Stimulated activated CD4-positive, alpha-beta T cell treated with anti-CD3 and anti-CD28 coated beads, Interleukin-2, amount 100 ng/mL, for 24 hours (primary cell): Measurements from ENCODE around the gene CPSF4L.
"Not testable (repeated sequence)": the region's sequence is repeated elsewhere in the genome, so short reads cannot be mapped to it uniquely, and the experiment has no call there.

Experiments
- DNase-seq, 2 donors: peaks; one replicate each; pipeline ENCODE4 v3.0.0-alpha.2; 2020

The CPSF4L gene, protein sequence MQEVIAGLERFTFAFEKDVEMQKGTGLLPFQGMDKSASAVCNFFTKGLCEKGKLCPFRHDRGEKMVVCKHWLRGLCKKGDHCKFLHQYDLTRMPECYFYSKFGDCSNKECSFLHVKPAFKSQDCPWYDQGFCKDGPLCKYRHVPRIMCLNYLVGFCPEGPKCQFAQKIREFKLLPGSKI

DNA sequence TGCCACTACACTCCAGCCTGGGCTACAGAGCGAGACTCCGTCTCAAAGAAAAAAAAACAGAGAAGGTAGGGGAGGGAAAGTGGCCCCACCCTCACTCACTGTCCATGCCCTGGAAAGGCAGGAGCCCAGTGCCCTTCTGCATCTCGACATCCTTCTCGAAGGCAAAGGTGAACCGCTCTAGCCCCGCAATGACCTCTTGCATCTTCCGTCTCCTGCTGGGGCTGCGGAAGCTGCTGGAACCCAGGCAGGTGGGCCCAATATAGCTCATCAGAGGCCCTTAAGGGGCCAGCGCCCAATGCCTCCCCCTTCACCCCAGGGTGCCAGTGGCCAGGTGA is at the start of gene CPSF4L:
TSS of gene CPSF4L (minus strand) at position 264 of the 335 bp plus-strand sequence. CDS start at position 202, 62 bp downstream.
- no peak for DNase-seq

DNA sequence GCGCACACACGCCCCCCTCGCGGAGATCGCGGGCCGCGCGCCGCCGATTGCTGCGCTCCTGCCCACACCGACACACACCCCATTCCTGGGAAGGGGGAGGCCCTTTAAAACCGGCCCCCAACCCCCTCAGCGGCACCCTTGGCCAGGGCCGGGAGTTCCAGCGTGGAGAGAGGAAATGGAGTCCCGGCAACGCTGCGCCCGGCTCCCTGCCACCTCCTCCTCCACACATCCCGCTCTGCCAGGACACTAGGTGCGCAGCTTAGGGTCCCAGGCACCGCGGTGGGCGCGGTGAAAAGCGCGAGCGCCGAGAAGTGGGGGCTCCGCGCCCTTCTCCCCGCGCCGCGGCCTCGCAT is 49.7 kb upstream of the CPSF4L start:
- DNase-seq = no peak

DNA sequence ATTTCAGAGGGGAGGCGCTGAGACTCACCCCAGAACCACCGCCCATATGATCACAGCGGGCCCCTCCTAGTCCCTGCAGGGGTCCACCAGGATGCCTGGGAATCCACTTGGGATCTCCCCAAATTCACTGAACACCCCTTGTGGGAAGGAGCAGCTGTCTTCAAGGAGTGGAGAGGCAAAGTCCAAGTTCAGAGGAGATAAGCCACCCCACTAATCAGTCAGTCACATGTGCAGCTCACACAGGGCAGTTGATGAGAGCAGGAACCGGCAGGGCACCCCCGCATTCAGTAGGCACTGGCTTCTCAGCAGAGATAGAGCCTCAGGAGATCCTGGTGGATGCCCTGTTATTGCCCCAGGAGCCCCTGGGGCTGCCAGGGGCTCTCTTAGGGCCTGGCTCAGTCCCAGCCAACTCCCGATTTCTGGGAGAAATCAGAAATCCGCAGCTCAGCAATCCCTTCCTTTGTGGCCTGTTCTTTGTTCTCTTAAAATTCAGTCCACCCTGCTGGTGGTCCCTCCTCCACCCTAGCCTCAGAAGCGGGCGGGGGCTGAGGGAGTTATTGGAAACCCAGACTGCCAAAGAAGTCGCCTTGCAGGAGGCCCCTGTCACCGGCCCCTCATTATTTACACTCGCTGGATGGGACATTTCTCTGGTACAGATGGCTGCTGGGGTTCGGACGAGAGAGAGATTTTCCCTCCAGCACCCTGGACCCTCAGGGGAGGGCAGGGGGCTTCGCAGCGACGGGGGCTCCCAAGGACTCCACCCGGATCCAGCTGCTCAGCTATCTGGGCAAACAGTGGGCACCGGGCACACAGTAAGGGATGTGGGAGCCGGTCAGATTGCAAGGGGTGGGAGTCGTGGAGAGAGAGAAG is 48.3 kb upstream of the CPSF4L start:
- DNase-seq = no peak

DNA sequence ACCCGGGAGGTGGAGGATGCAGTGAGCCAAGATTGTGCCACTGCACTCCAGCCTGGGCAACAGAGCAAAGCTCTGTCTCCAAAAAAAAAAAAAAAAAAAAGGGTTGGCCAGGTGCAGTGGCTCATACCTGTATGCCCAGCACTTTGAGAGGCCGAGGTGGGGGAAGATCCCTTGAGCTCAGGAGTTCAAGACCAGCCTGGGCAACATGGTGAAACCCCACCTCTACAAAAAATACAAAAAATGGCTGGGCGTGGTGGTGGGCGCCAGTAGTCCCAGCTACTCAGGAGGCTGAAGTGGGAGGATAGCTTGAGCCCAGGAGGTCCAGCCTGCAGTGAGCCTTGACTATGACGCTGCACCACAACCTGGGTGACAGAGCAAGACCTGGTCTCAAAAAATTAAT is 47.3 kb upstream of the CPSF4L start:
- DNase-seq = not testable (repeated sequence)

DNA sequence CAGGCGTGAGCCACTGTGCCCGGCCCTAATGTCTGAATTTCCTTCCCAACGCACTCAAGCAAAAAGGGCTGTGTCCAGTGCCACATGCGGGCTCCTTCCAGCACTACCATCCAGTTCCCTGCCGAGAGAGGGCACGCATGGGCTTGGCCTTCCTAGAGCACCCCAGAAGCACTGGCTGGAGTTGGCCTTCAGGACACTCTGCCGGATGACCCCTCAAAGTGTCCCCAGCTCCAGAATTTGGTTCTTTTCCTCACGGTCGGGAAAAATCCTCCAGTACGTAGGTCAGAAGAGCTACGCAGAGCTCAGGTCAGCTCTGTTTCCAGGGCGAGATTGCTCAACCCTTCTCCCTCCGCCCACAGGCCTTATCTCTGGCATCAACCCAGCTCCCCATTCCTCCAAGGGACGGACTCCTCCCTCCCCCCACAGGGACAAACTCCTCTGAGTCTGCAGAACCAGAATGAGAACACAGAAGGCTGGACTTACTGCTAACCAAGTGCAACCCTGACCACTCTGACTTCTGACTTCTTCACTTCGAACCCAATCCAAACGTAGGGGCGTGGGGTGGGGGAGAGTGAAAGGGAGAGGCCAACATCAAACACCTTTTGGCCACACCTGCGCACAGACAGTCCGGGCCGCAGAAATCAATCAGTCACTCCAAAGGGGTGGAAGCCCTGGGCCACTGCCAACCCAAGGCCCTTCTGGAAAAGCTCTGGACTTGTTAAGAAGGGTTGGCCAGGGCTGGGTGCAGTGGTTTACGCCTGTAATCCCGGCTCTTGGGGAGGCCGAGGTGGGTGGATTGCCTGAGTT is 46.5 kb upstream of the CPSF4L start:
- DNase-seq = no peak

DNA sequence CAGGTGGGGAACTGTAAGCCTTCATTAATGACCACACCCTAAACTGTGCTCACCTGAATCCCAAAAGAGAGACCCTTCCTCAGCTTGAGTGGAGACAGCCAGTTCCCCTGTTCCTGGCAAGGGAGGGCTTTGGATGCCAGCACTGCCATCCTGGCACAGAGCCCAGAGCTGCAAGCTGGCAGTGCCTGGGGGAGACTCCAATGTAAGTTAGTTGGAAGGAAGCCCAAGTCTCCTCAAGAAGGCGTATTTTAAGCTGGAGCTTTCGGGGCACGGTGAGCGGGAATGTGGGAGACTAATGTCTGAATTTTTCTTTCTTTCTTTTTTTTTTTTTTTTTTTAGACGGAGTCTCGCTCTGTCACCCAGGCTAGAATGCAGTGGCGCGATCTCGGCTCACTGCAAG is 45.5 kb upstream of the CPSF4L start:
- no peak for DNase-seq

DNA sequence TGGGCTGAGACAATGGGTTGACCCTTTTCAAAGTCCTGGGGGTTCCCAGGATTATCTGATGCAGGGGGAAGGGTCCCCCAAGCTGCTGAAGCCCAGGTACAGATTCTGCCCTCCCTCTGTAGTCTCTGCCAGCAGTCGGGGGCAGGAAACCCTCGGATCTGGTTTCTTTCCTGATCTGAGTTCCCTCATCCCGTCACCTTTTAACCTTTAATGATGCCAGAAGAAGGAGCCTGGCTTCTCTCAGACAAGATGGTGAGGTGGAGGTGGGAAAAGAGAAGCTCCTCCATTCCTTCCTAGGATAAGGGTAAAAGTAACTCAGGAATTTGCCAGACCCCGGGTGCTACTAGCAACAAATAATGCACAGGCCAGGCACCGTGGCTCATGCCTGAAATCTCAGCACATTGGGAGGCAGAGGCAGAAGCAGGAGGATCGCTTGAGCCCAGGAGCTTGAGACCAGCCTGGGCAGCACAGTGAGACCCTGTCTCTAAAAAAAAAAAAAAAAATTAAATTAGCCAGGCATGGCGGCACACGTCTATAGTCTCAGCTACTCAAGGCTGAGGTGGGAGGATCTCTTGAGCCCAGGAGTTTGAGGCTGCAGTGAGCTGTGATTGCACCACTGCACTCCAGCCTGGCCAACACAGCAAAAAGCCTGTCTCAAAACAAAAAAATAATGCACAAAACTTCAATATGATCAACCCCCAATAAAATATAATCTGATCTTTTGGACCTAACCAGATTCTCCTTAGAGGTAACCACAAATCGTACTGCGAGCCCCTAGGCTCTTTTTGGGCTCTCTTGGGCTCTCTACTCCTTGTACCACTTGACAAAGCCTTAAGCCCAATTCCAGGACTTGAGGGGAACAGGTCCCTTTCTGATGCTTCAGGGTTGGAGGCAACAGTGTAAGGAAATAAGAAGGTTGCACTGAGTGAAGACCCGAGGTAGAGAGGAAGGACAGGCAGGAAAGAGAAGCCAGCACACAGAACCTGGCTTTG is 44.5 kb upstream of the CPSF4L start:
- no peak for DNase-seq

DNA sequence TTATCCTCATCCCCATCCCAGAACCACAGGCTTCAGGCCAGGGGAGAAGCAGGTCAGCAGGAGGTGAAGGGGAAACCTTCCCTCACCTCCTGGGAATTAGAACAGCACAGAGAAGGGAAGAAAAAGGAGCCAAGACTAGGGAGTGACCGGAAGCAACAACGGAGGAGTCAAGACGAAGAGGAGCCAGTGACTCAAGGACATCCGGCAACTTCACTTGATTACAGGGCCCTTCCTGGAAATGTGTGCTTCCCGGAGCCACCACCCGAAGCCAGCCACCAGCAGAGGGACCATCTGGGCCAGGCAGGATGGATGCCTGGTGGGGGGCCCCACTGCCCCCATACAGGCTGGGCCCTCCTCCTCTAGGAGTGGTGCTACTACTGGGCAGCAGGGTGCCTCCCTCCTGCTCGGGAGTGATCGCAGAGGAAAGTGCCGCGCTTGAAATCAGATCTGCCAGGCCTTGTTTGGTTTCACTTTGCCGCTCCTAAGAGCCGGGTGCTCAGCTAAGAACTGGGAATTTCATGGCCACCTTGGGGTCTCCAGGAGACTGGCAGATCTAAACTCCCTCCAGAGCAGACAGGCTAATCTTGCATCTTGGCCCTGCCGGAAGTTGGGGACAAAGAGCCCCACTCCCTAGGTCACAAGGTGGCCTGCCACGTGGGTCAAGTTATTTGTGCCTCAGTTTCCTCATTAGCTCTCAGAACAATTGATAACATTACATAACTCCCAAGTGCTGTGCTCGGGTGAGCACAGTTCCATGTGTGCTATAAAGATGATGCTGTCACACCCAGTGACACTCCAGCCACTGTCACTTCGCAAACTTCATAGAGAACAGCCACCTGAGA is 43.5 kb upstream of the CPSF4L start:
- no peak for DNase-seq

DNA sequence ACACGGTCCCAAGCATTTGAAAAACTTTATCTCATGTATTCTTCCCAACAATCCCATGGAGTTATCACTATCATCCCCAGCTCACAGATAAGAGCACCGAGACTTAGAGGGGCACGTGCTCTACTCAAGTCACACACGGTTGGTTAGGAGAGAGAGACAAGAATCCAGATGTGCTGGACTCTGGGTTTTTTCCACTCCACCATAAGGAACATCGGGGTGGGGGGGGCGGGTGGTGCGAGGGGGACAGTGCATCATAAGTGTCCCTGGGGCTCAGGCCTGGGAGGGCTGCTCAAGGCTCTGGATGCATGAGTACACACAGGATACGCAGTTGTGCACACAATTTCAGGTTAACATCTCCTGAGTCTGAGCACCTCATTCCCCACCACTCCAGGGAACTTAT is 42.8 kb upstream of the CPSF4L start:
- DNase-seq = no peak

DNA sequence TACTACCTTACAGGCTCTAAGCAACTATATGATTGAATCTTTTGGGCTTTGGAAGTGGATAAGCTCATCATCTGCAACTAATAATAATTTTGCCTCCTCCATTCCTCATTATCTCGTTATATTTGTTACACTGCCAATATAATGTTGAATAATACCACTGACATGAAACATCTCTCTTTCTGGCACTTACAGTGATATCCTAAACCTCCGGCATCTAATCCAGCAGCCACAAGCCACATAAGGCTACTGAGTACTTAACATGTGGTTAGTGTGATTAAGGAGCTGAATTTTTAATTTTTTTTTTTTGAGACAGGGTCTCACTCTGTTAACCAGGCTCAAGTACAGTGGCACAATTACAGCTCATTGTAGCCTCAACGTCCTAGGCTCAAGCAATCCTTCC is 40.5 kb upstream of the CPSF4L start:
- DNase-seq = no peak

DNA sequence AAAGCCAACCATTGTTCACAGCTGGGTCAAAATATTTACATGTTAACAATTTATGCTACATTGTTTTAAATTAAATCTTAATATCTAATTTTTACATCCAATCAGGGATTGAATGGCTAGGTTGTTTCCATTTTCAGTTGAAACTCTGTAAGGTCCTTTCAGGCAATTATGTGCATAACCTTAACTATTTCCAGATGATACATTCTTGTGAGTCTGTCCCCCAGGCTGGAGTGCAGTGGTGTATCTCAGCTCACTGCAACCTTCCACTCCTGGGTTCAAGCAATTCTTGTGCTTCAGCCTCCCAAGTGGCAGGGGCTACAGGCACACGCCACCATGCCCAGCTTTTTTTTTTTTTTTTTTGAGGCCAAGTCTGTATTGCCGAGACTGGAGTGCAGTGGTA is 39.7 kb upstream of the CPSF4L start:
- no peak for DNase-seq

DNA sequence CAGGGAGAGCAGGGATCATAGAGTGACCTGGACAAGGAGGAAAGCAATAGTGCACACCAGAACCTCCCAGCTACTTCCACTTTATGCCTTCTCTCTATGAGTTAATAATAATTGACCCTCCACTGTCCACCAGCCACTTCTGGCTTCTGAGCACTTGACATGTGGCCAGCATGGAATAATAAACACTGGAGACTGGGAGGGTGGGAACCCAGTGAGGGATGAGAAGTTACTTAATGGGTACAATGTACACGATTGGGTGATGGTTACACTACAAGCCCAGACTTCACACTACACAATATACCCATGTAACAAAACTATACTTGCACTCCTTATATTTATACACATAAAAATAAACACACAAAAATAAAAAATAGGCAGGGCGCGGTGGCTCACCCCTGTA is 38.7 kb upstream of the CPSF4L start:
- no peak for DNase-seq

DNA sequence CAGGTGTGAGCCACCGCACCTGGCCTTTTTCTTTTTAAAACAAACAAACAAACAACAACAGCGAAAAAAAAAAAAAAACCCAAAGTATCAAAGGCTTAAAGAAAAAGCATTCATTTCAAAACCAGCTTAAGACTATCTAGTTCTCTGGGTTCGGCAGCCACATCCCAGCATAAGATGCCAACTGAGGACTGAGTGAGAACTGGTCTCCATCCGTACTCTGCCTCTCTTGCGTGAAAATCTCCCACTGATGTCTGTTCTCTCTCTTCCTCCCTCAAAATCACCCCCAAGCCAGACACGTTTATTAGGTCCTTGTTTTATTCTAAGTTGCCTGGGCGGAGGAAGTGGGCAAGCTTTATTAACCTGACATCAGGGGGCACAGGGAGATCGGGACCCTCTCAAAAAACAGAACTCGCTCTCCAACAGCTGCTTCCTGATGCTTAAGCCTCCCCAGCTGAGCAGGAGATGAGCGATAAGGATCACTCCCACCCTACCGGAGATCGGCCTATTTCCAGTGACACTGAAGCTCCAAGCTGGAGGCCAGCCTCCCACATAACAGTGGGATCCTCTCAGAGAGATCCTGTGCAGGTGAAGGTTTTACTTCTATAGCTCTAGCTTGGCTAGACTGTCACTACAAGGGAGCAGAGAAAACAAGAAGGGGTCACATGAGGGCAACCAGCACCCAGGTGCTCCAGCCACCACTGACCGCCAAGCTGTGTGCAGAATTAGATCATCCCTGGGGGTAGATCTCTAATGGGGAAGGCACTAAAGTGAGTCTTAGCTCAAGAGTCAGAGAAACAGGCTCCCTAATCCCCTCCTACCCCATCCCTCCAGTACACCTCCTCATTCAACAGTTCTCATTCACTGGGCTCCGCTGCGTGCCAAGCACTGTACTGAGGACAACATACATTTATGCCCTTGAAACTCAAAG is 36.5 kb upstream of the CPSF4L start:
- DNase-seq = no peak

DNA sequence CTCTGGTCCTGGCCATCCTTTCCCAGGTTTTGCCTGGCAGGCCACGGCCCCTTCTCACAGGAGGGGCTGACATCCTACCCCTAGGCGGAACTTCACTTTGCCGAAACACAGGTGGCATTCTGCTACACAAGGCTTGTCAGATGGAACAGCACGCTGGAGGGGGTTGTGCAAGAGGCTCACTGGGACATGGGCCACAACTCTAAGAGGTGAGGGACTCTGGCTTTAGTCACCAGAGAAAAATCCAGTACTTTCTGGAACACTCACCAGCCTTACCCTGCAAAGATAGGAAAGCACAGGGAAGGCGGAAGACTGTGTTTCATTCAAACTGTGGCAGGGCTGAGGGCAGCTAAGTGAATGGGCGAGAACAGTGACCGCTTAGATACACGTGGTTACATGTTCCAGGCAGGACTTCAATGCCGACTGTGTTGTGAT is 31.8 kb upstream of the CPSF4L start:
- no peak for DNase-seq

DNA sequence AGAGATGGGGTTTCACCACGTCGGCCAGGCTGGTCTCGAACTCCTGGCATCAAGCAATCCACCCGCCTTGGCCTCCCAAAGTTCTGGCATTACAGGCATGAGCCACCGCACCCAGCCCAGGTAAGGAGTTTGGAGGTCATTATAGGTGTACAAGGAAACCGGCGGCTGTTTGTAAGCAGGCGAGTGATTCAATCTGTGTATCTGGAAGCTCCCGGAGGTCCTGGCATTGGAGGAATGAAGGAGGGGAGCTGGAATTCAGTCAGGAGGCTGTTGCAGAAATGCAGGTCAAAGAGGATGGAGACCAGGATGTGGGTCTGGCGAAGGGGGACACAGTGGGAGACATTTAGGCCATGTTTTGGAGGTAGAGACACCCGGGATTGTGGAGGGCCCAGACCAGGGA is 31.4 kb upstream of the CPSF4L start:
- no peak for DNase-seq

DNA sequence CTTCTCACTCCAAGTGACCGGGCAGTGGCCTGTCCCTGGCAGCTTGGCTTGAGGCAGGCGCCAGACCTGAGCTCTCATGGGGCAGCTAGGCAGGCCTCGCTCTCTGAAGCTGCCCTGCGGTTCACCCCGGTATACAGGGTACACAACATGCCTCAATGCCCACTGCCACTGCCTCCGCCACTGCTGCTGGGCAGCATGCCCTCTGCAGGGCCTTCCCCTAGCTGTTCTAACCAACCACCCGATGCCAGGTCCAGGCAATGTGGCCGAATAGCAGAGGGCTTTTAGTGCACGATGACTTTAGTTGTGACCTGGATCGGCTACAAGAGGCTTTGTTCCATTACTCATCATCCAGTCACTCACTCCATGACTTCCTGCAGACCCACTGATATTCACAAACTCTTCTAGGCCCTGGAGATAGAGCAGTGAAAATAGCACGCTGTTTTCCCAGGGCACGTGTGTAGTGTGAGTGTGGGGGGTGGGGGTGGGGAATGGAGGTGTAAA is 30.4 kb upstream of the CPSF4L start:
- DNase-seq = no peak

DNA sequence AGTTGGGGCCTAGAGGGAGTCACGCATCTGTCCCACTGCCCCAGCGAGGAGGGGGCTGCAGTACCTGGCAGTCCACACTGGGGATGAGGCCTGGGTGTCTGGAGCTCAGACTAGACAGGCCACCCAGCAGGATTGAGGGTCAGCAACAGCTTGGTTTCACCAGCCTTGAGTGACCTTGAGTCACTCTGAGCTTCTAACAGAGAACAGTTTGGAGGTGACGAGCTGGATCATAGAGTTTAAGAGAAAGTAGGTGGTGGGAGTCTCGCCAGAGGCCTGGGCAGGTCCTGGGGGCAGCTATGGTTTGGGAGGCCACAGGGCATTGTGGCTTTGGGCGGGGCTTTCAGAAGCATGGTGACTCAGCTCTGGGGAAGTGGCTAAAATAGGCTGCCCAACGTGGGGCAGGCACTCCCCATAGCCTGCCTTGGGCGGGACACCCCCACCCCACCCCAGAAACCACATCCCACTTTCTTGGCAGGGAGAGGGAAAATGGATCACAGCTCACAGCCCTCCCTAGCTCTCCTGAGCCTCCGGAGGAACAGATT is 29.7 kb upstream of the CPSF4L start:
- DNase-seq = no peak

DNA sequence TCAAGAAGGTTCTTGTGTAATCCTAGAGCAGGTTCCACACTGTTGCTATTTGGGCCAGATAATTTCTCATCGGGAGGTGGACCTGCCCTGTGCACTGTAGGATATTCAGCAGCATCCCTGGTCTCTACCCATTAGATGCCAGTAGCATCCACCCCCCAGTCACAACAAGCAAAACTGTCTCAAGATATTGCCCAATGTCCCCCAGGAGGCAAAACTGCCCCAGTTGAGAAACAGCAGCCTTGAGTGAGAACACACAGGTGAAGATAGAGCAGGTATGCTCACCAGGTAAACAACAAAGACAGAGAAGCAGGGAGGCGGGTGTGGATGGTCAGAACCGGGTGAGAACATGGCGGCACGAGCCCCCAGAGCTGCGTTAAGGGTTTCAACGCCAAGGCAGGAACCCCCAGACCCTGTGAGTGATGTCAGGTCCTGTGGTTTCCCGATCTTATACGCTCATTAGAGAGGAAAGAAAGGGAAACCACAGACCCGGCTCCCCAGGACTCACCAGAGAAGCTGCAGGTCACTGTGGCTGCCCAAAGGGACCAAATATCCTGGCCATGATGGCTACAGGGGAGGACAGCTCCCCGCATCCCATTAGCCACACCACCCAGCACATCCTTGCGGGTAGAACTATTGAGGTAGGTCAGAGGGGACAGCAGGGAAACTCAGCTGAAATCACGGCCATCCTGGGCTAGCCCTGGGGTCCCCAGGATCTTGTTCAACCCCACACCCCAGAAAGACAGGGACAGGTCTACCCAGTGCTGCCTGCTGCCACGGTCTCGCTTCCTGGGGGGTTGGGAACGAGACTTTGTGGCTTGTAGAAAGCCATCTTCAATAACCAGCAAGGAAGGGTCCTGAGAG is 28.9 kb upstream of the CPSF4L start:
- DNase-seq = no peak
